AG09309 (cell line): ENCODE measurements around the gene RIPOR2.
"Not testable (repeated sequence)": the region's sequence is repeated elsewhere in the genome, so short reads cannot be mapped to it uniquely, and the experiment has no call there.

Source experiments
- DNase-seq: peaks from one replicate; pipeline ENCODE4 v3.0.0-alpha.2; 2010; ENCODE audit warnings: low read depth
- H3K4me3 ChIP-seq: 2 replicates; pipeline ENCODE4 v1.5.1; 2011; ENCODE audit warnings: mild to moderate bottlenecking, low read depth, low read length, moderate library complexity; ENCODE audit not compliant: control insufficient read depth
- CTCF ChIP-seq: IDR thresholded peaks from 2 replicates; pipeline ENCODE4 v1.5.1; 2011; ENCODE audit warnings: mild to moderate bottlenecking, low read depth, low read length, inconsistent platforms; ENCODE audit not compliant: insufficient read depth, control insufficient read depth; ENCODE audit errors: missing control alignments

RIPOR2 gene

GRCh38 chr6:24953726-24954125, 18.0 kb upstream of the RIPOR2 start:
- DNase-seq = no peak
- no peak overlapping the region for H3K4me3 ChIP-seq
- no peak for TF ChIP-seq CTCF

GRCh38 chr6:24951811-24952299, 16.1 kb upstream of the RIPOR2 start:
- no peak for DNase-seq
- H3K4me3 ChIP-seq = no peak overlapping the region
- TF ChIP-seq CTCF = no peak

- no peak for TF ChIP-seq CTCF
- no peak for DNase-seq
- no peak overlapping the region for H3K4me3 ChIP-seq
These were observed 14.6 kb upstream of the RIPOR2 start for GRCh38 chr6:24950218-24950941.

GRCh38 chr6:24949020-24949569, 13.3 kb upstream of the RIPOR2 start:
- no peak for DNase-seq

GRCh38 chr6:24948261-24948660, 12.5 kb upstream of the RIPOR2 start:
- not testable (repeated sequence) for DNase-seq, H3K4me3 ChIP-seq

More at GRCh38 chr6:24949020-24949569, 13.3 kb upstream of the RIPOR2 start:
- no peak overlapping the region for H3K4me3 ChIP-seq
- TF ChIP-seq CTCF = no peak

GRCh38 chr6:24947636-24948035, 11.9 kb upstream of the RIPOR2 start:
- no peak overlapping the region for H3K4me3 ChIP-seq
- TF ChIP-seq CTCF = no peak
- no peak for DNase-seq

GRCh38 chr6:24945054-24945453, 9.3 kb upstream of the RIPOR2 start:
- TF ChIP-seq CTCF = no peak
- DNase-seq = no peak
- H3K4me3 ChIP-seq = no peak overlapping the region
